GM12878 (cell line): ENCODE data around the gene ZNF506. TPM values are rescaled to one million over a fixed set of nuclear protein-coding genes. Genes with fewer than 3 reads are reported as not detected.

ENCODE experiments used
- ATAC-seq: fragments of 200-7000 bp; cut with Tn5 transposase; 3 replicates; pipeline ENCODE4 v1.9.1; 2020; ENCODE audit warnings: mild to moderate bottlenecking, moderate library complexity
- BruUV-seq: library from RNA; stranded (reverse); fragments of 400-500 nt; replicated peaks from 2 replicates; lab custom pipeline; 2021; lab: Mats Ljungman, UMichigan
- CTCF ChIA-PET: fragments of 300-600 bp; sonication (Branson Sonifier 250); formaldehyde crosslinking; extraction: SDS; loops from one replicate; lab custom pipeline; 2021; ENCODE audit warnings: inconsistent platforms; lab: Yijun Ruan, JAX
- POLR2A ChIA-PET: fragments of 350-600 bp; formaldehyde crosslinking; extraction: SDS; loops from one replicate; lab custom pipeline; 2021; ENCODE audit warnings: inconsistent platforms; lab: Charles Lee
- RAD21 ChIA-PET: fragments of 300-600 bp; sonication (Branson Sonifier 250); formaldehyde crosslinking; loops from one replicate; lab custom pipeline; 2023; ENCODE audit warnings: antibody characterized with exemption; ENCODE audit not compliant: unreplicated experiment; lab: Charles Lee
- SMC1A ChIA-PET: fragments of 300-600 bp; sonication (Branson Sonifier 250); formaldehyde crosslinking; loops from one replicate; lab custom pipeline; 2023; ENCODE audit not compliant: unreplicated experiment, uncharacterized antibody; lab: Charles Lee
- DNase-seq: peaks from one replicate; pipeline ENCODE4 v3.0.0-alpha.2; 2011; ENCODE audit warnings: low read depth, low spot score
- FAIRE-seq: peaks from 3 replicates; lab custom pipeline; 2011; peaks lifted over from hg19 to GRCh38; lab: Jason Lieb, UNC
- H2AFZ ChIP-seq: 2 replicates; pipeline ENCODE4 v1.6.0; 2011; ENCODE audit warnings: low read depth, low read length, control low read depth; ENCODE audit not compliant: control insufficient read depth
- H3K27ac ChIP-seq: 2 replicates; pipeline ENCODE4 v1.5.1; 2011; ENCODE audit warnings: control low read depth; ENCODE audit not compliant: control insufficient read depth, insufficient read depth
- H3K27me3 ChIP-seq, 2 experiments: replicated peaks in 1 of 2; 2 replicates each; pipeline versions ENCODE4 v1.6.0 to v1.6.1; 2011; ENCODE audit warnings: low read length in 1 of 2; ENCODE audit not compliant: control insufficient read depth in 2 of 2, insufficient read depth in 2 of 2
- H3K36me3 ChIP-seq, 2 experiments: 2 replicates each; pipeline ENCODE4 v1.5.1; 2011; ENCODE audit warnings: low read length in 1 of 2; ENCODE audit not compliant: control insufficient read depth in 2 of 2, insufficient read depth in 2 of 2
- H3K4me1 ChIP-seq: 2 replicates; pipeline ENCODE4 v1.6.1; 2011; ENCODE audit warnings: mild to moderate bottlenecking, low read length, moderate library complexity, mixed read lengths; ENCODE audit not compliant: control insufficient read depth, insufficient read depth
- H3K4me2 ChIP-seq: 2 replicates; pipeline ENCODE4 v1.6.0; 2011; ENCODE audit warnings: control low read depth; ENCODE audit not compliant: control insufficient read depth, insufficient read depth
- H3K4me3 ChIP-seq: fragments of 200-600 bp; sonication (generic); 2 replicates; pipeline ENCODE4 v1.5.1; 2016
- H3K79me2 ChIP-seq: 2 replicates; pipeline ENCODE4 v1.6.0; 2011; ENCODE audit warnings: low read length; ENCODE audit not compliant: control insufficient read depth, insufficient read depth
- H3K9ac ChIP-seq: 2 replicates; pipeline ENCODE4 v1.8.0; 2011; ENCODE audit warnings: low read length, control low read depth, mixed read lengths; ENCODE audit not compliant: control insufficient read depth, insufficient read depth
- H3K9me3 ChIP-seq: replicated peaks from 3 replicates; pipeline ENCODE4 v1.5.1; 2011; ENCODE audit warnings: mild to moderate bottlenecking, low read length; ENCODE audit not compliant: control insufficient read depth, insufficient read depth
- H4K20me1 ChIP-seq: 2 replicates; pipeline ENCODE4 v1.6.0; 2011; ENCODE audit not compliant: control insufficient read depth, insufficient read depth
- ATF7 ChIP-seq: fragments of 450-650 bp; IDR thresholded peaks from 2 replicates; pipeline ENCODE4 v1.6.1; 2016; ENCODE audit warnings: low read depth, mild to moderate bottlenecking
- BCL11A ChIP-seq: IDR thresholded peaks from 2 replicates; pipeline ENCODE4 v1.6.1; 2011; ENCODE audit warnings: low read depth, low read length
- CEBPB ChIP-seq, 2 experiments: fragments of 150-350 bp in 1 of 2; IDR thresholded peaks; 2 replicates each; pipeline ENCODE4 v1.6.1; 2012 to 2014; ENCODE audit warnings: low read depth in 2 of 2, low read length in 2 of 2, borderline replicate concordance in 1 of 2, inconsistent platforms in 1 of 2
- CHD1 ChIP-seq: IDR thresholded peaks from 2 replicates; pipeline ENCODE4 v1.6.1; 2012; ENCODE audit warnings: low read depth, low read length, improper control_type of control experiment
- CHD2 ChIP-seq: IDR thresholded peaks from 2 replicates; pipeline ENCODE4 v1.6.1; 2011; ENCODE audit warnings: low read depth, low read length, improper control_type of control experiment, borderline replicate concordance
- EP300 ChIP-seq, 2 experiments: fragments of 150-350 bp in 1 of 2; IDR thresholded peaks; 2 replicates each; pipeline ENCODE4 v1.6.1; 2011 to 2012; ENCODE audit warnings: low read depth in 2 of 2, low read length in 2 of 2, borderline replicate concordance in 1 of 2, improper control_type of control experiment in 1 of 2, inconsistent platforms in 1 of 2; ENCODE audit not compliant: control insufficient read depth in 1 of 2
- EZH2 ChIP-seq: IDR thresholded peaks from 2 replicates; pipeline ENCODE4 v1.6.1; 2012; ENCODE audit warnings: low read depth, mild to moderate bottlenecking, control low read depth, inconsistent platforms, low read length, borderline replicate concordance; ENCODE audit not compliant: control insufficient read depth
- KAT2A ChIP-seq: conservative IDR thresholded peaks from 2 replicates; pipeline ENCODE4 v1.6.1; 2011; ENCODE audit warnings: low read depth, low read length; ENCODE audit not compliant: control insufficient read depth
- KDM1A ChIP-seq: fragments of 200-600 bp; sonication (generic); IDR thresholded peaks from 2 replicates; pipeline ENCODE4 v1.6.1; 2016; ENCODE audit warnings: borderline replicate concordance
- NR2C2 ChIP-seq: IDR thresholded peaks from 2 replicates; pipeline ENCODE4 v1.6.1; 2011; ENCODE audit warnings: borderline replicate concordance, low read depth; ENCODE audit not compliant: control insufficient read depth, insufficient read length
- STAT1 ChIP-seq: fragments of 450-650 bp; conservative IDR thresholded peaks from 2 replicates; pipeline ENCODE4 v1.6.1; 2014; ENCODE audit warnings: antibody characterized with exemption, mild to moderate bottlenecking
- SUZ12 ChIP-seq: fragments of 200-600 bp; sonication (generic); IDR thresholded peaks from one replicate; pipeline ENCODE4 v1.6.1; 2018; ENCODE audit warnings: antibody characterized with exemption, mild to moderate bottlenecking; ENCODE audit not compliant: unreplicated experiment
- ZNF207 ChIP-seq: fragments of 450-650 bp; IDR thresholded peaks from 2 replicates; pipeline ENCODE4 v1.6.1; 2014; ENCODE audit warnings: antibody characterized with exemption, mild to moderate bottlenecking, borderline replicate concordance
- WGBS: methylation state at CpG from one replicate; pipeline ENCODE4 v1.1.6; 2016; ENCODE audit warnings: low lambda C conversion rate; ENCODE audit not compliant: insufficient replicate concordance, insufficient coverage; ENCODE audit errors: missing lambda C conversion rate; 5-methylcytosine and 5-hydroxymethylcytosine counted together
- in situ Hi-C: fragments of 300-500 bp; cut with MboI; formaldehyde crosslinking; loops from 9 replicates; pipeline ENCODE4 v1.14.3; 2018; ENCODE audit warnings: mixed read lengths
- intact Hi-C: fragments of 100-400 bp; cut with micrococcal nuclease; formaldehyde crosslinking; loops from one replicate; pipeline ENCODE4 v1.14.2; 2022; ENCODE audit not compliant: unreplicated experiment
- polyA plus RNA-seq, 11 experiments: library from polyadenylated mRNA; depleted of rRNA in 4 of 11; unstranded in 6 of 11; stranded (reverse) in 5 of 11; fragments of >200 nt; fragmentation: Nextera tagmentation in 4 of 11; fragmentation: Illumina TruSeq in 1 of 11; extraction: Ambion mirVana in 4 of 11; extraction: Trizol in 1 of 11; gene quantifications; 1 replicate in 1 of 11; 2 replicates in 10 of 11; pipeline versions ENCODE4 v1.2.1 to v1.2.3, GENCODE V29; 2011 to 2016; ENCODE audit warnings: inconsistent platforms in 2 of 11, missing spikeins in 2 of 11, low read depth in 1 of 11
- total RNA-seq, 4 experiments: library from RNA; depleted of rRNA in 3 of 4; stranded (reverse); fragments of >200 nt in 3 of 4; fragmentation: Illumina TruSeq in 1 of 4; extraction: Trizol in 1 of 4; gene quantifications; 2 replicates each; pipeline versions ENCODE4 v1.2.1 to v1.2.3, GENCODE V29; 2013 to 2021
- TF ChIP-seq, protein P1 (sequence below): fragments of 450-650 bp; IDR thresholded peaks from 2 replicates; pipeline ENCODE4 v1.6.1; 2017; ENCODE audit warnings: mild to moderate bottlenecking, moderate library complexity
- TF ChIP-seq, protein P2 (sequence below): fragments of 450-650 bp; IDR thresholded peaks from 2 replicates; pipeline ENCODE4 v1.6.1; 2017; ENCODE audit warnings: mild to moderate bottlenecking, moderate library complexity

Gene ZNF506
- total and polyA plus RNA-seq, 10 of the 15 experiments (the other 5 are each of a cell fraction or from before 2014, with no cell fraction given), result 3.5 to 12.0 (median 7.9) TPM

DNA sequence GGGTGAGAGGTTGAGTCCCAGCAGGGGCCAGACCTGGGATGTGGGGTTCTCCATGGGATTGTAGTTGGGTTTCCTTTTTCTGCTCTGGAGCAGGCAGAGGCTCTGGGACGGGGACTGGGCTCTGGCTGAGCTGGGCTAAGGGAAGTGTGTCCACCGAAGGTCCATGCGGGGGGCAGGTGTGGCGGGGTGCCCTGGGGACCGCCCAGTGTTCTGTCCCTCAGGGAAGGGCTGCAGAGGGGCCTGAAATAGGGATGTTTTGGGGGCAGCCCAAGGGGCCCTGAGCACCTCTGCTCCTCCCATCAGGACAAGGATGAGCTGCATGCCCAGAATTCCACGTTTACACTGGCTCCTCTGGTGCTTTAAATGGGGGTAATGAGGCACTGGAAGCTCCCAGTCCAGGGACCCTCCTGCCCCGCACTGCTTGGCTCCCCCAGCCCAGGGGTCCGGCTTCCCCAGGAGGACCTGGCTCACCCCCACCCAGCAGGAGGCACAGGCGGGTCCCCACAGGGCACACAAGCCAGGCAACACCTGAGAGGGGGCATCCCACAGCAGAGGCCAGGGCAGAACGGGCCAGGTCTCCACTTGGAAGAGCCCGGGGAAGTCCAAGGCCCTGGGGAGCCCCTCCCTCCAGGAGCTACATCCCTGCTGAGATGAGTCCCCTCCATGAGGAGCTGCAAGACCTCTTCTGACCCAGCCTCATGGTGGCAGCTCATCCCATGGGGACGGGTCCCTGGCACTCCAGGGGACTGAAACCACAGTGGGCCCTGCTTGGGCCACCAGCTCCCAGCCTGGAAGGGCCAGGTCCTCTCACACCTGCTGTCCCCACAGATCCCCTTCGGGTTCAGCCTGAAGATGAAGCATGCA is 74.0 kb downstream of the ZNF506 start:
- no peak overlapping the region for H3K9ac ChIP-seq
- in situ Hi-C loops (no loop called here), intact Hi-C loops (no loop called here)
- H3K27me3 ChIP-seq, result no peaks in the 10 kb centered on the region
- no peaks in the 10 kb centered on the region for H3K36me3 ChIP-seq
- no peak for ATAC-seq
- ChIA-PET POLR2A (no interaction called here), RAD21 (interaction anchor here (0.5 kb wide), 1 partner anchor 218 kb away, joined by 3 read pairs; no protein-coding TSS in a partner anchor), CTCF (no interaction called here), SMC1A (no interaction called here)
- H3K27ac ChIP-seq, result no peak overlapping the region
- no peak overlapping the region for H2AFZ ChIP-seq
- no peaks in the 10 kb centered on the region for H3K79me2 ChIP-seq
- H3K4me2 ChIP-seq, result no peak overlapping the region
- FAIRE-seq, result no peak
- no peaks in the 10 kb centered on the region; the same call in 2 of the 3 replicates for H3K9me3 ChIP-seq
- BruUV-seq, result no TSS peak
- H3K4me1 ChIP-seq, result no peaks in the 10 kb centered on the region
- no peak for DNase-seq
- 29% methylated on average over 11 of the region's 13 CpGs for WGBS
- H4K20me1 ChIP-seq, result no peaks in the 10 kb centered on the region
- H3K4me3 ChIP-seq, result no peak overlapping the region
- TF ChIP-seq STAT1, result no peak
- no peak for TF ChIP-seq CHD2
- no peak for TF ChIP-seq KDM1A
- no peak for TF ChIP-seq BCL11A
- TF ChIP-seq, protein P1, sequence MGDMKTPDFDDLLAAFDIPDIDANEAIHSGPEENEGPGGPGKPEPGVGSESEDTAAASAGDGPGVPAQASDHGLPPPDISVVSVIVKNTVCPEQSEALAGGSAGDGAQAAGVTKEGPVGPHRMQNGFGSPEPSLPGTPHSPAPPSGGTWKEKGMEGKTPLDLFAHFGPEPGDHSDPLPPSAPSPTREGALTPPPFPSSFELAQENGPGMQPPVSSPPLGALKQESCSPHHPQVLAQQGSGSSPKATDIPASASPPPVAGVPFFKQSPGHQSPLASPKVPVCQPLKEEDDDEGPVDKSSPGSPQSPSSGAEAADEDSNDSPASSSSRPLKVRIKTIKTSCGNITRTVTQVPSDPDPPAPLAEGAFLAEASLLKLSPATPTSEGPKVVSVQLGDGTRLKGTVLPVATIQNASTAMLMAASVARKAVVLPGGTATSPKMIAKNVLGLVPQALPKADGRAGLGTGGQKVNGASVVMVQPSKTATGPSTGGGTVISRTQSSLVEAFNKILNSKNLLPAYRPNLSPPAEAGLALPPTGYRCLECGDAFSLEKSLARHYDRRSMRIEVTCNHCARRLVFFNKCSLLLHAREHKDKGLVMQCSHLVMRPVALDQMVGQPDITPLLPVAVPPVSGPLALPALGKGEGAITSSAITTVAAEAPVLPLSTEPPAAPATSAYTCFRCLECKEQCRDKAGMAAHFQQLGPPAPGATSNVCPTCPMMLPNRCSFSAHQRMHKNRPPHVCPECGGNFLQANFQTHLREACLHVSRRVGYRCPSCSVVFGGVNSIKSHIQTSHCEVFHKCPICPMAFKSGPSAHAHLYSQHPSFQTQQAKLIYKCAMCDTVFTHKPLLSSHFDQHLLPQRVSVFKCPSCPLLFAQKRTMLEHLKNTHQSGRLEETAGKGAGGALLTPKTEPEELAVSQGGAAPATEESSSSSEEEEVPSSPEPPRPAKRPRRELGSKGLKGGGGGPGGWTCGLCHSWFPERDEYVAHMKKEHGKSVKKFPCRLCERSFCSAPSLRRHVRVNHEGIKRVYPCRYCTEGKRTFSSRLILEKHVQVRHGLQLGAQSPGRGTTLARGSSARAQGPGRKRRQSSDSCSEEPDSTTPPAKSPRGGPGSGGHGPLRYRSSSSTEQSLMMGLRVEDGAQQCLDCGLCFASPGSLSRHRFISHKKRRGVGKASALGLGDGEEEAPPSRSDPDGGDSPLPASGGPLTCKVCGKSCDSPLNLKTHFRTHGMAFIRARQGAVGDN, result no peak
- TF ChIP-seq ATF7, result no peak
- no peak for TF ChIP-seq KAT2A
- TF ChIP-seq NR2C2, result no peak
- no peak for TF ChIP-seq EZH2
- TF ChIP-seq EP300 (IDR thresholded peaks at IDR 0.05; ENCODE audit: borderline replicate concordance in 1 of 2, control insufficient read depth in 1 of 2, low read depth in 2 of 2, low read length in 2 of 2), result no peak
- no peak for TF ChIP-seq CHD1
- TF ChIP-seq SUZ12, result no peak
- TF ChIP-seq CEBPB (IDR thresholded peaks at IDR 0.05; ENCODE audit: borderline replicate concordance in 1 of 2, low read depth in 2 of 2, low read length in 2 of 2), result no peak
- TF ChIP-seq ZNF207, result no peak
- TF ChIP-seq, protein P2, sequence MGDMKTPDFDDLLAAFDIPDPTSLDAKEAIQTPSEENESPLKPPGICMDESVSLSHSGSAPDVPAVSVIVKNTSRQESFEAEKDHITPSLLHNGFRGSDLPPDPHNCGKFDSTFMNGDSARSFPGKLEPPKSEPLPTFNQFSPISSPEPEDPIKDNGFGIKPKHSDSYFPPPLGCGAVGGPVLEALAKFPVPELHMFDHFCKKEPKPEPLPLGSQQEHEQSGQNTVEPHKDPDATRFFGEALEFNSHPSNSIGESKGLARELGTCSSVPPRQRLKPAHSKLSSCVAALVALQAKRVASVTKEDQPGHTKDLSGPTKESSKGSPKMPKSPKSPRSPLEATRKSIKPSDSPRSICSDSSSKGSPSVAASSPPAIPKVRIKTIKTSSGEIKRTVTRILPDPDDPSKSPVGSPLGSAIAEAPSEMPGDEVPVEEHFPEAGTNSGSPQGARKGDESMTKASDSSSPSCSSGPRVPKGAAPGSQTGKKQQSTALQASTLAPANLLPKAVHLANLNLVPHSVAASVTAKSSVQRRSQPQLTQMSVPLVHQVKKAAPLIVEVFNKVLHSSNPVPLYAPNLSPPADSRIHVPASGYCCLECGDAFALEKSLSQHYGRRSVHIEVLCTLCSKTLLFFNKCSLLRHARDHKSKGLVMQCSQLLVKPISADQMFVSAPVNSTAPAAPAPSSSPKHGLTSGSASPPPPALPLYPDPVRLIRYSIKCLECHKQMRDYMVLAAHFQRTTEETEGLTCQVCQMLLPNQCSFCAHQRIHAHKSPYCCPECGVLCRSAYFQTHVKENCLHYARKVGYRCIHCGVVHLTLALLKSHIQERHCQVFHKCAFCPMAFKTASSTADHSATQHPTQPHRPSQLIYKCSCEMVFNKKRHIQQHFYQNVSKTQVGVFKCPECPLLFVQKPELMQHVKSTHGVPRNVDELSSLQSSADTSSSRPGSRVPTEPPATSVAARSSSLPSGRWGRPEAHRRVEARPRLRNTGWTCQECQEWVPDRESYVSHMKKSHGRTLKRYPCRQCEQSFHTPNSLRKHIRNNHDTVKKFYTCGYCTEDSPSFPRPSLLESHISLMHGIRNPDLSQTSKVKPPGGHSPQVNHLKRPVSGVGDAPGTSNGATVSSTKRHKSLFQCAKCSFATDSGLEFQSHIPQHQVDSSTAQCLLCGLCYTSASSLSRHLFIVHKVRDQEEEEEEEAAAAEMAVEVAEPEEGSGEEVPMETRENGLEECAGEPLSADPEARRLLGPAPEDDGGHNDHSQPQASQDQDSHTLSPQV, result no peak
